NT2/D1 (cell line): ENCODE measurements around the gene RPL39.
"Not testable (repeated sequence)": the region's sequence is repeated elsewhere in the genome, so short reads cannot be mapped to it uniquely, and the experiment has no call there.

Experiments used
- DNase-seq: peaks from one replicate; pipeline ENCODE4 v3.0.0-alpha.2; 2011; ENCODE audit warnings: low read depth, low spot score
- H3K27me3 ChIP-seq: 2 replicates; pipeline ENCODE4 v1.6.0; 2011; ENCODE audit warnings: mild to moderate bottlenecking; ENCODE audit not compliant: insufficient read length, insufficient read depth
- H3K36me3 ChIP-seq: 2 replicates; pipeline ENCODE4 v1.6.1; 2011; ENCODE audit warnings: mild to moderate bottlenecking, low read length, mixed read lengths; ENCODE audit not compliant: insufficient read depth, insufficient read length
- H3K4me1 ChIP-seq: 2 replicates; pipeline ENCODE4 v1.5.1; 2011; ENCODE audit not compliant: insufficient read depth, insufficient read length
- H3K4me3 ChIP-seq: 2 replicates; pipeline ENCODE4 v1.5.1; 2011; ENCODE audit warnings: low read depth; ENCODE audit not compliant: insufficient read length
- H3K9ac ChIP-seq: 2 replicates; pipeline ENCODE4 v1.6.0; 2011; ENCODE audit warnings: low read depth; ENCODE audit not compliant: insufficient read length
- H3K9me3 ChIP-seq: 2 replicates; pipeline ENCODE4 v1.5.1; 2011; ENCODE audit warnings: mild to moderate bottlenecking, low read length; ENCODE audit not compliant: insufficient read depth
- SUZ12 ChIP-seq: IDR thresholded peaks from 2 replicates; pipeline ENCODE4 v1.6.1; 2011; ENCODE audit not compliant: insufficient read length, insufficient read depth; ENCODE audit errors: extremely low read depth
- YY1 ChIP-seq: IDR thresholded peaks from 2 replicates; pipeline ENCODE4 v1.6.1; 2011; ENCODE audit not compliant: insufficient read length, insufficient read depth
- ZNF274 ChIP-seq: IDR thresholded peaks from 2 replicates; pipeline ENCODE4 v1.6.1; 2011; ENCODE audit warnings: mild to moderate bottlenecking, low read depth, low read length

The RPL39 gene

GRCh38 chrX:119783026-119783425, 8.4 kb downstream of the RPL39 start:
- H3K9me3 ChIP-seq = no peaks in the 10 kb centered on the region
- no peaks in the 10 kb centered on the region for H3K4me1 ChIP-seq
- no peak overlapping the region for H3K9ac ChIP-seq
- H3K27me3 ChIP-seq = no peaks in the 10 kb centered on the region
- DNase-seq = no peak
- H3K4me3 ChIP-seq = no peak overlapping the region
- H3K36me3 ChIP-seq = peaks cover 78% of the 10 kb centered on the region
- TF ChIP-seq ZNF274 = no peak
- TF ChIP-seq YY1 = no peak
- no peak for TF ChIP-seq SUZ12

DNA sequence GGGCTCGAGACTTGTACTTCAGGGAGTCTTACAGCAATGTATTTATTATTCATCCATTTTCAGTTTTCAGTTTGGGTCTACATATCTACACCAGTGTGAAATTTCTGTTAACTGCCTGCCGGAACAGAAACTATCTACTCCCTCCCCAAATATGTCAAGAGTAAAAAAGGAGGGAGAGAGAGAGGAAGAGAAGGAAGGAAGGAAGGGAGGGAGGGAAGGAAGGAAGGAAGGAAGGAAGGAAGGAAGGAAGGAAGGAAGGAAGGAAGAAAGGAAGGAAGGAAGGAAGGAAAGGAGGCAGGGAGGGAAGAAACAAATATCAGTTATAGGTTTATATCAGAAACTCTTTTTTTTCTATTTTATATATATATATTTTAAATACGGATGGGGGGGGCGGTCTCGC, 12.6 kb downstream of the RPL39 start:
- no peaks in the 10 kb centered on the region for H3K9me3 ChIP-seq
- TF ChIP-seq YY1 (no peak), ZNF274 (no peak), SUZ12 (no peak)
- no peaks in the 10 kb centered on the region for H3K4me1 ChIP-seq
- no peak for DNase-seq
- no peaks in the 10 kb centered on the region for H3K27me3 ChIP-seq
- no peak overlapping the region for H3K4me3 ChIP-seq
- no peak overlapping the region for H3K9ac ChIP-seq
- peaks cover 43% of the 10 kb centered on the region for H3K36me3 ChIP-seq

DNA sequence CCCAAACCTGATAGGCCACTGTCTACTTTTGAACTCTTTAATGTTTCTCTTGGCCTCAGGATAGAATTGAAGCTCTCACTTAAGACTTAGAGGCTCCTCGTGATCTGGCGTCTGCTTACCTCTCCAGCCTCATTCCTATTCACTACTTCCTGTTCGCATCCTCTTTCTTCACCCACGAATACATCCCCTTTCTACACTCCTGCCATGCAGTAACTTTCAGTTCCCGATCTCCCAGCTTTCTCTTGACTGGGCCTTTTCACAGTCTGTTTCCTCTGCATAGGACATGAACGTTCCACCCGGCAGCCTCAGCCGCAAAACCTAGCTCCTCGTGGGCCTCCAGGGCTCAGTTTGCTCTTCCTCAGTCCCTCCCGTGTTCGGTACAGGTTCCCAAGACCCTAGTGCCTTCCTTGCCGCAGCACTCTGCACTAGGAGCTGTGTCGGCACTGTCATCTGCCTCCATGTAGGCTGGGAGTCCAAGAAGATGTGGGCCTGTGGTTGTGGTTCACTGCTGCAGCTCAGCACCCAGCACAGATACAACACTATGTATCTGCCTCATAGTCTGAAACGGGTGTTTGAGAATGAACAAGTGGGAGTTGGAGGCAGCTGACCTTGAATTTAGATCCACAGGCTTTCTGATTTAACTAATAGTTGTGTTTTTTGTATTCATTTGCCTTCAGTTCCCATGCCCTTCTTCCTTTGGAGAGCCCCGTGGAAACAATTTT, 15.8 kb downstream of the RPL39 start:
- no peak overlapping the region for H3K4me3 ChIP-seq
- no peaks in the 10 kb centered on the region for H3K27me3 ChIP-seq
- DNase-seq = no peak
- H3K36me3 ChIP-seq = peaks cover 16% of the 10 kb centered on the region
- H3K9ac ChIP-seq = no peak overlapping the region
- no peak for TF ChIP-seq YY1
- TF ChIP-seq SUZ12 = no peak
- TF ChIP-seq ZNF274 = no peak
- H3K9me3 ChIP-seq = no peaks in the 10 kb centered on the region
- no peaks in the 10 kb centered on the region for H3K4me1 ChIP-seq

- not testable (repeated sequence) for H3K9ac ChIP-seq, H3K4me3 ChIP-seq, H3K27me3 ChIP-seq
Observed at GRCh38 chrX:119769388-119769787, 22.0 kb downstream of the RPL39 start.

DNA sequence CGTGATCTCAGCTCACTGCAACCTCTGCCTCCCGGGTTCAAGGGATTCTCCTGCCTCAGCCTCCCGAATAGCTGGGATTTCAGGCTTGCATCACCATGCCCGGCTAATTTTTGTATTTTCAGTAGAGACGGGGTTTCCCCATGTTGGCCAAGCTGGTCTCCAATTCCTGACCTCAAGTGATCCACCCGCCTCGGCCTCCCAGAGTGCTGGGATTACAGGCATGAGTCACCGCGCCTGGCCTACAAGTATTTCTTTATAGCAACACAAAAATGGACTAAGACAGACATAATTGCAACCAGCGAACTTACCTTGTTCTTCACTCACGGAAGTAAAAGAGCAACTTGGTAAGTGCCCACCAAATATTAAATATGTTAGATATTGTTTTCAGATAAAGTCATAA, 23.0 kb downstream of the RPL39 start:
- not testable (repeated sequence) for H3K9me3 ChIP-seq, H3K36me3 ChIP-seq, H3K9ac ChIP-seq, H3K4me1 ChIP-seq, DNase-seq, H3K4me3 ChIP-seq, H3K27me3 ChIP-seq

More at GRCh38 chrX:119769388-119769787, 22.0 kb downstream of the RPL39 start:
- not testable (repeated sequence) for H3K9me3 ChIP-seq, DNase-seq, H3K4me1 ChIP-seq, H3K36me3 ChIP-seq

DNA sequence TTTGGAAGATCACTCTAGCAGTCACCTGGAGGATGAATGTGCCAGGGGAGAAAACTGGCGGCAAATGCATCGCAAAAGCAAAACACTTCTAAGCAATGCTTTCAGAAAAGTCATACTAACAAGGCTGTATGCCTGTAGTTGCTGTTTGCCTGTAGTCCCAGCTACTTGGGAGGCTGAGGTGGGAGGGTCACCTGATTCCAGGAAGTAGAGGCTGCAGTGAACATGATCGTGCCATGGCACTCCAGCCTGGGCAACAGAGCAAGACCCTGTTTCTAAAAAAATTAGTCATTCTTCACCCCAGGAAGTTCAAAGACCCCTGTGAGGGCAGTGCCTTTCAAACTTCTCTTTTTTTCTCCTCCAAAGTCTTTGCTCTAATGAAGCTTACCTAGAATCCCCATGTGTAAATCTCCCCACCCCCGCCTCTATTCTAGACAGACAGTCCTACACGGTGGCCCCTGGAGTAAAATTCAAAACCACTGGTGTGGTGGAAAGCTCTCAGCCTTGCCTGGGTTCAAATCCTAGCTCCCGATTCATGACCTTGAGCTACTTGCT, 27.5 kb downstream of the RPL39 start:
- no peak for DNase-seq
- Histone ChIP-seq H3K4me1 (peaks cover 10% of the 10 kb centered on the region), H3K9me3 (no peaks in the 10 kb centered on the region), H3K4me3 (no peak overlapping the region), H3K36me3 (no peaks in the 10 kb centered on the region), H3K9ac (peak overlapping the region; percentile 50), H3K27me3 (peaks cover 13% of the 10 kb centered on the region)
- no peak for TF ChIP-seq ZNF274
- TF ChIP-seq SUZ12 = no peak
- TF ChIP-seq YY1 = no peak

DNA sequence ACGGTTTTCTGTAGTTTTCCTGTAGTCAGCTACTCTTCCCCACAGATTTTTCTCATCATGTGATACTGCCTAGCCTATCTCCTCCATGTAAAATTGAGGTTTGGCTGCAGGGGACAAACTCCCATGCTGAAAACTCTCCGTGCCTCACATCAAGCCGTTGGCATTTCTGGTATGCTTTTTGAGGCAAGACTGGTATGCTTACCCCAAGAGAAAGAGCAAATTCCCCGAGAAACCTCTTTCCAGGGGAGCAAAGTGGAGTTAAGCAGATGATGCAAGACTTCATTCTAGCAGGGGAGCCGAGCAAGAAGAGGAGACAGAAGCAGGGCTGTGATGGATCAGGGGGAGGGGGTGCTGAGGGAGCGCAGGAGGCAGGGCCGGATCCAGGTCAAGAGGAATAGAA, 28.2 kb downstream of the RPL39 start:
- Histone ChIP-seq H3K4me3 (no peak overlapping the region), H3K36me3 (no peaks in the 10 kb centered on the region), H3K9me3 (no peaks in the 10 kb centered on the region), H3K9ac (no peak overlapping the region), H3K4me1 (peaks cover 10% of the 10 kb centered on the region), H3K27me3 (peaks cover 15% of the 10 kb centered on the region)
- TF ChIP-seq YY1 = no peak
- no peak for DNase-seq

- Histone ChIP-seq H3K9ac (no peak overlapping the region), H3K36me3 (no peaks in the 10 kb centered on the region), H3K4me3 (no peak overlapping the region), H3K27me3 (peaks cover 15% of the 10 kb centered on the region), H3K9me3 (no peaks in the 10 kb centered on the region), H3K4me1 (peaks cover 10% of the 10 kb centered on the region)
- TF ChIP-seq ZNF274 (no peak), SUZ12 (no peak), YY1 (no peak)
- no peak for DNase-seq
Observed at GRCh38 chrX:119762718-119763117, 28.7 kb downstream of the RPL39 start.
